Measurements from ENCODE around the gene IRX6. TPM values are rescaled to one million over a fixed set of nuclear protein-coding genes. Genes with fewer than 3 reads are reported as not detected.

IRX6 gene
- total RNA-seq, 6 donors from 2014 or later = 2.1 to 10.3 (median 4.3) TPM

DNA sequence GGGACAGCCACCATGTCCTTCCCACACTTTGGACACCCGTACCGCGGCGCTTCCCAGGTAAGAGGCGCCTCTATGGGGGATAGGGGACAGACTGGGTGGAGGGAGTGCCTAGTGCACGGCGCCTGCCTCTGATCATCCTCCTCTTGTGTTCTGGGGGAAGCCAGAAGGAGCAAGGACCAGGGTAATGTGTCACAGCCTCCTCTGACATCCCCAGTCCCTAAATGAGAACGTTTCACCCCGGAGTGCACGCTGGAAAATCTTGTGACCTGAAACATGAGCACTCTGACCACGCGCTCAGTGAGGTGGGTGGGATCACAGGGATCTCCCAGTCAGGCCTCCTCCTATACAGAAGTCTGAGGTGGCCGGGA lies 1.1 kb downstream of the IRX6 start:
- Histone ChIP-seq H3K36me3 (no peaks in the 10 kb centered on the region), H3K4me3 (peak overlapping the region in 3 of 4 donors; percentile 37 to 43 (median 42)), H3K4me1 (peaks cover 0 to 22% (median 7%) of the 10 kb centered on the region in 4 donors), H3K9me3 (no peaks in the 10 kb centered on the region), H3K27me3 (peaks cover 0 to 26% (median 8%) of the 10 kb centered on the region in 4 donors), H3K27ac (peak overlapping the region in 2 of 4 donors; percentile 30 to 35)
- DNase-seq (peak in 1 of 2 donors; percentile 30), ATAC-seq (ENCODE audit: low FRiP score in 2 of 2) (peak in 1 of 2 donors; percentile 11)
- 1 to 15% methylated on average over 8 to 12 of the region's 13 CpGs for WGBS, 2 donors
- TF ChIP-seq, protein P1, sequence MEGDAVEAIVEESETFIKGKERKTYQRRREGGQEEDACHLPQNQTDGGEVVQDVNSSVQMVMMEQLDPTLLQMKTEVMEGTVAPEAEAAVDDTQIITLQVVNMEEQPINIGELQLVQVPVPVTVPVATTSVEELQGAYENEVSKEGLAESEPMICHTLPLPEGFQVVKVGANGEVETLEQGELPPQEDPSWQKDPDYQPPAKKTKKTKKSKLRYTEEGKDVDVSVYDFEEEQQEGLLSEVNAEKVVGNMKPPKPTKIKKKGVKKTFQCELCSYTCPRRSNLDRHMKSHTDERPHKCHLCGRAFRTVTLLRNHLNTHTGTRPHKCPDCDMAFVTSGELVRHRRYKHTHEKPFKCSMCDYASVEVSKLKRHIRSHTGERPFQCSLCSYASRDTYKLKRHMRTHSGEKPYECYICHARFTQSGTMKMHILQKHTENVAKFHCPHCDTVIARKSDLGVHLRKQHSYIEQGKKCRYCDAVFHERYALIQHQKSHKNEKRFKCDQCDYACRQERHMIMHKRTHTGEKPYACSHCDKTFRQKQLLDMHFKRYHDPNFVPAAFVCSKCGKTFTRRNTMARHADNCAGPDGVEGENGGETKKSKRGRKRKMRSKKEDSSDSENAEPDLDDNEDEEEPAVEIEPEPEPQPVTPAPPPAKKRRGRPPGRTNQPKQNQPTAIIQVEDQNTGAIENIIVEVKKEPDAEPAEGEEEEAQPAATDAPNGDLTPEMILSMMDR (IDR thresholded peaks at IDR 0.05) = no peak
- TF ChIP-seq POLR2AphosphoS5 (IDR thresholded peaks at IDR 0.05) = no peak
- no peak for TF ChIP-seq EP300 (IDR thresholded peaks at IDR 0.05)
- no peak for TF ChIP-seq POLR2A (IDR thresholded peaks at IDR 0.05)

DNA sequence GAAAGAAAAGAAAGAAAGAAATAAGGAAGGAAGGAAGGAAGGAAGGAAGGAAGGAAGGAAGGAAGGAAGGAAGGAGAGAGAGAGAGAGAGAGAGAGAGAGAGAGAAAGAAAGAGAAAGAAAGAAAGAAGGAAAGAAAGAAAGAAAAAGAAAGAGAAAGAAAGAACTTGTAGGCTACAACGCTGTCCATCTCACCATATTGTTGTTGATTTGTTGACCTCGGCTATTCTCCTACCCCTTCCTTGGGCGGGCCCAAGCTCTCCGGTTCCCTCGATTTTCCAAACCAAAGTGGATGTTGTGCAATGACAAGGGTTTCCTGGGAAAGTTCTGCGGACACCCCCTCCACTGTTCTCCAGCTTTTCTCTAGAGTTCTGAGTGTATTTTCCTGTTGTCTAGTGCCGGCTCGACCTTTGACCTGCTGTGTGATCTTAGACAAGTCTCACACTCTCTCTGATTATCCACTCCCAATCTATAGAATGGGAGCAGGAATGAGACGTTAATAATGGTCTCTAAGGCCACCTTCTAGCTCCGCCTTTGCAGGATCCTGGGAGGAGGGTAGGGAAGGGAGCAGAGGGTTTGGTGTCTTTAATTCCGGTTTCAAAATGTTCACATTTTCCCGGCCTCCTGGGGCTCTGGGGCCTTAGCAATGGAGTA lies 1.6 kb downstream of the IRX6 start:
- peaks cover 0 to 27% (median 7%) of the 10 kb centered on the region in 4 donors for H3K4me1 ChIP-seq
- H3K4me3 ChIP-seq = peak overlapping the region in 2 of 4 donors; percentile 37 to 43
- TF ChIP-seq POLR2A (IDR thresholded peaks at IDR 0.05) (no peak), EP300 (IDR thresholded peaks at IDR 0.05) (no peak)
- TF ChIP-seq, protein P1 (IDR thresholded peaks at IDR 0.05) = no peak
- no peaks in the 10 kb centered on the region for H3K36me3 ChIP-seq
- no peak overlapping the region for H3K27ac ChIP-seq
- no peak for DNase-seq
- no peak for ATAC-seq (ENCODE audit: low FRiP score in 2 of 2)
- WGBS, 2 donors = 12 to 15% methylated on average over 12 of the region's 12 CpGs
- H3K9me3 ChIP-seq = no peaks in the 10 kb centered on the region
- peaks cover 0 to 26% (median 8%) of the 10 kb centered on the region in 4 donors for H3K27me3 ChIP-seq

DNA sequence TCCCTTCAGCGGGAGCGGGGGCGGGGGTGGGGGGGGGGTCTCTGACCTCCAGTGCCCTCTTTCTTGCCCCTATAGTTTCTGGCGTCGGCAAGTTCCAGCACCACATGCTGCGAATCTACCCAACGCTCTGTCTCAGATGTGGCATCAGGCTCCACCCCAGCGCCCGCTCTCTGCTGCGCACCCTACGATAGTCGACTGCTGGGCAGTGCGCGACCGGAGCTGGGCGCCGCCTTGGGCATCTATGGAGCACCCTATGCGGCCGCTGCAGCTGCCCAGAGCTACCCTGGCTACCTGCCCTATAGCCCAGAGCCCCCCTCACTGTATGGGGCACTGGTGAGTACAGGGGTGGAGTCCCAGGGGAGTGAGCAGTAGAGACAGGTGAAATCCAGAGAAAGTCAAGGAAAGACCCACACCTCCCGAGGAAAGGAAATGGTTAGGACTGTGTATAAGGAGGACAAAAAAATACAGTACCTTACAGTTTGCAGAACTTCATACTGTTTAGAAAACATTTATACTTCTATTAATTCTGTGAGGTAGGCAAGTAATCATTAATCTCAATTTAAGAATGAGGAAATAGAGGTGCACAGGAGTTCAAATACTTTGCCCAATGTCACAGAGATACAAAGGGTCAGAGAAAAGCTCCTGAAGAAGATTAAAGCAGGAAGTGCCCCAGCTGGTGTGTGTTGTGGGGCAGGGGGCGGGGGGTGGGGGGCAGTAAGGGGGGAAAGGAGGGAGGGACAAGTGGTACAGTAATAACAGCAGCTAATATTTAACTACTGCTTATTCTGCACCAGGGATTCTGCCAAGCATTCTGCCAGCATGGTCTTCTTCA lies 2.5 kb downstream of the IRX6 start:
- Histone ChIP-seq H3K9me3 (no peaks in the 10 kb centered on the region), H3K4me1 (peaks cover 0 to 34% (median 9%) of the 10 kb centered on the region in 4 donors), H3K36me3 (no peaks in the 10 kb centered on the region), H3K27me3 (peaks cover 0 to 26% (median 8%) of the 10 kb centered on the region in 4 donors), H3K4me3 (no peak overlapping the region), H3K27ac (no peak overlapping the region)
- peak in 1 of 2 donors; percentile 66 for DNase-seq
- no peak for ATAC-seq (ENCODE audit: low FRiP score in 2 of 2)
- TF ChIP-seq, protein P1 (IDR thresholded peaks at IDR 0.05) = no peak
- WGBS, 2 donors = 8 to 19% methylated on average over 12 to 21 of the region's 21 CpGs

DNA sequence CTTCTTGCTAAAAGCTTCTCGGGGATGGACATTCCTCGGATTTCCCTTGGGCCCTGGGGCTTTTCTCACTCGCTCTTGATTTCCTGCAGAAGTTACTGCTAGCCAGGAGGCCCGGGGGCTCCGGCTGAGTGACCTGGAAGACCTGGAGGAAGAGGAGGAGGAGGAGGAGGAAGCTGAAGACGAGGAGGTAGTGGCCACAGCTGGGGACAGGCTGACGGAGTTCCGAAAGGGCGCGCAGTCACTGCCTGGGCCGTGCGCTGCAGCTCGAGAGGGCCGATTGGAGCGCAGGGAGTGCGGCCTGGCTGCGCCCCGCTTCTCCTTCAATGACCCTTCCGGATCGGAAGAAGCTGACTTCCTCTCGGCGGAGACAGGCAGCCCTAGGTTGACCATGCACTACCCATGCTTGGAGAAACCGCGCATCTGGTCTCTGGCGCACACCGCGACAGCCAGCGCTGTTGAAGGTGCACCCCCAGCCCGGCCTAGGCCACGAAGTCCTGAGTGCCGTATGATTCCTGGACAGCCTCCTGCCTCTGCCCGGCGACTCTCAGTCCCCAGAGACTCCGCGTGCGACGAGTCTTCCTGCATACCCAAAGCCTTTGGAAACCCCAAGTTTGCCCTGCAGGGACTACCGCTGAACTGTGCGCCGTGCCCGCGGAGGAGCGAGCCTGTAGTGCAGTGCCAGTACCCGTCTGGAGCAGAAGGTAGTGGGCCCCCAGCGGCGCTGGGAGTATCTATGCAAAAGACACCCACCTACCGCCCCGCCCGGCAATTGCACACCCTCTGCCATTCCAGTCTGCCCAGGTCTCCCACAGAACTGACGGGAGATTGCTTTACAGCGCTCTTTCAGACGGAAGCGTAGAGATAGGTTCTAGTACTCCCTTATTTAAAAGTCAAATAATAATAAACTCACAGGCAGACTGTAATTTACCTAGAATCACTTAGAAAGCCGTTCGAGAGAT lies 4.9 kb downstream of the IRX6 start:
- WGBS, 2 donors = 21 to 40% methylated on average over 37 to 44 of the region's 55 CpGs
- DNase-seq (peak in 1 of 2 donors; percentile 62), ATAC-seq (ENCODE audit: low FRiP score in 2 of 2) (no peak)
- H3K36me3 ChIP-seq = no peaks in the 10 kb centered on the region
- no peak for TF ChIP-seq POLR2A (IDR thresholded peaks at IDR 0.05)
- TF ChIP-seq EP300 (IDR thresholded peaks at IDR 0.05) = no peak
- no peak for TF ChIP-seq POLR2AphosphoS5 (IDR thresholded peaks at IDR 0.05)
- TF ChIP-seq, protein P1 (IDR thresholded peaks at IDR 0.05) = no peak
- no peaks in the 10 kb centered on the region for H3K9me3 ChIP-seq
- H3K4me1 ChIP-seq = peaks cover 0 to 31% (median 8%) of the 10 kb centered on the region in 4 donors
- no peak overlapping the region for H3K27ac ChIP-seq
- no peak overlapping the region for H3K4me3 ChIP-seq
- H3K27me3 ChIP-seq = peaks cover 0 to 18% (median 5%) of the 10 kb centered on the region in 4 donors
